ENCODE data around the gene LGR6. TPM values are rescaled to one million over a fixed set of nuclear protein-coding genes. Genes with fewer than 3 reads are reported as not detected.

Gene LGR6
- total and polyA plus RNA-seq, 2 of the 8 experiments (the other 6 are each of a cell fraction or from before 2014, with no cell fraction given) = 0.50 to 1.0 TPM

DNA sequence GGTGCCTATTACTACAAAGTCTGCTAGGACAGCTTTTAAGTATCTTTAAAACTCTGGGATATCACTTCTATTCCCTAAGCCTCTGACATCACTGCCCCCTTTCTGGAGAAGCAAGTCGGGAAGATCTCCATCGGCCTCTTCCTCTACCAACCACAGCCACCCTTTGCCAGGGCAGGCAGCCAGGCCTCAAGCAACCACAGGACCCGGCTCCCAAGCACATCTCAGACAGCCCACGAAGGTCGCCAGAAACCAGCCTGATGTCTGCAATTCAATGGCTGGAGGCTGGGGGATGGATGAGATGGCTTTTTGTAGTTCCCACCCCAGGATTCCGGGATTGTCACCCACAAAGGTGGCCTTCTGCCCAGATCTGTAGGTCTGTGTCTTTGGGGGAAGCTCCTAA is 70.7 kb downstream of the LGR6 start:
- Histone ChIP-seq H3K79me1 (ENCODE audit: low read depth, low read length) (no peaks in the 10 kb centered on the region), H3K79me2 (ENCODE audit: control insufficient read depth in 1 of 2, insufficient read depth in 2 of 2, low read length in 2 of 2) (no peaks in the 10 kb centered on the region), H3K36me3 (ENCODE audit: control insufficient read depth in 2 of 4, insufficient read depth in 4 of 4, low read length in 3 of 4) (no peaks in the 10 kb centered on the region), H4K20me1 (replicated peaks in 1 of 2; ENCODE audit: control insufficient read depth in 1 of 2, insufficient read depth in 2 of 2, low read length in 2 of 2) (no peaks in the 10 kb centered on the region), H3K18ac (ENCODE audit: extremely low read depth, low read length) (no peak overlapping the region; the same call in 1 of the 2 replicates), H2BK120ac (replicated peaks; ENCODE audit: low read depth, low read length) (no peak overlapping the region), H3K9me3 (ENCODE audit: insufficient read depth in 2 of 2, low read depth in 1 of 2, low read length in 1 of 2) (no peaks in the 10 kb centered on the region; a peak in 1 of 4 replicates), H4K91ac (replicated peaks; ENCODE audit: insufficient read length, low read length) (no peak overlapping the region), H2BK12ac (ENCODE audit: low read depth, low read length) (0 out of 2 replicates have a peak overlapping the region, but pooled peaks have one; percentile 14), H2BK20ac (ENCODE audit: low read length) (no peak overlapping the region), H4K8ac (ENCODE audit: extremely low read depth, insufficient read depth, low read length) (no peak overlapping the region), H2AFZ (ENCODE audit: low read length) (no peak overlapping the region), H3K56ac (replicated peaks; ENCODE audit: insufficient read length, low read depth, low read length) (no peak overlapping the region), H3K4ac (replicated peaks; ENCODE audit: insufficient read length, low read depth, low read length) (no peak overlapping the region), H3K23ac (ENCODE audit: insufficient read length) (no peak overlapping the region), H3K23me2 (ENCODE audit: low read depth, low read length) (no peaks in the 10 kb centered on the region), H3K4me1 (replicated peaks in 1 of 4; ENCODE audit: control insufficient read depth in 3 of 4, insufficient read depth in 4 of 4, low read length in 3 of 4) (peaks cover 0 to 4% (median 1%) of the 10 kb centered on the region in 4 experiments; a peak in 1 of 7 replicates), H3K9ac (replicated peaks in 1 of 4; ENCODE audit: extremely low read depth in 1 of 4, low read depth in 3 of 4, low read length in 3 of 4) (no peak overlapping the region), H2BK15ac (ENCODE audit: low read length) (no peak overlapping the region), H3K27me3 (replicated peaks in 1 of 4; ENCODE audit: control insufficient read depth in 3 of 4, extremely low read depth in 1 of 4, insufficient read depth in 3 of 4, low read length in 3 of 4) (no peaks in the 10 kb centered on the region), H2BK5ac (ENCODE audit: low read depth, low read length) (no peak overlapping the region), H3K27ac (ENCODE audit: low read depth, low read length) (no peak overlapping the region), H3K4me3 (ENCODE audit: extremely low read depth in 1 of 4, insufficient read depth in 2 of 4, low read depth in 3 of 4, low read length in 4 of 4) (no peak overlapping the region), H2AK5ac (ENCODE audit: low read depth, low read length) (no peak overlapping the region), H3K4me2 (ENCODE audit: insufficient read depth in 1 of 2, low read depth in 2 of 2, low read length in 2 of 2) (no peak overlapping the region), H4K5ac (ENCODE audit: insufficient read length, low read depth, low read length) (no peak overlapping the region), H3K14ac (ENCODE audit: insufficient read length) (no peak overlapping the region)
- 87% methylated on average over 6 of the region's 6 CpGs; no CpG with 5 or more reads in 1 of the 2 experiments for WGBS, 2 experiments (ENCODE audit: extremely low coverage in 1 of 2, insufficient coverage in 1 of 2, insufficient read length in 1 of 2, insufficient replicate concordance in 2 of 2, low coverage in 1 of 2, low lambda C conversion rate in 2 of 2, missing lambda C conversion rate in 1 of 2)
- DNase-seq (ENCODE audit: low read depth in 1 of 2, low spot score in 2 of 2) (no peak), FAIRE-seq (no peak)
- TF ChIP-seq SIN3A (conservative IDR thresholded peaks at IDR 0.05 in 1 of 2, IDR thresholded peaks at IDR 0.05 in 1 of 2; ENCODE audit: low read depth in 1 of 2, low read length in 2 of 2) (no peak), MAFK (IDR thresholded peaks at IDR 0.05; ENCODE audit: low read depth, low read length) (no peak), CEBPB (IDR thresholded peaks at IDR 0.05; ENCODE audit: low read depth, low read length) (no peak), CBX8 (IDR thresholded peaks at IDR 0.05; ENCODE audit: borderline replicate concordance, low read depth, low read length) (no peak), ASH2L (IDR thresholded peaks at IDR 0.05; ENCODE audit: low read length) (no peak)
- TF ChIP-seq, protein P1, sequence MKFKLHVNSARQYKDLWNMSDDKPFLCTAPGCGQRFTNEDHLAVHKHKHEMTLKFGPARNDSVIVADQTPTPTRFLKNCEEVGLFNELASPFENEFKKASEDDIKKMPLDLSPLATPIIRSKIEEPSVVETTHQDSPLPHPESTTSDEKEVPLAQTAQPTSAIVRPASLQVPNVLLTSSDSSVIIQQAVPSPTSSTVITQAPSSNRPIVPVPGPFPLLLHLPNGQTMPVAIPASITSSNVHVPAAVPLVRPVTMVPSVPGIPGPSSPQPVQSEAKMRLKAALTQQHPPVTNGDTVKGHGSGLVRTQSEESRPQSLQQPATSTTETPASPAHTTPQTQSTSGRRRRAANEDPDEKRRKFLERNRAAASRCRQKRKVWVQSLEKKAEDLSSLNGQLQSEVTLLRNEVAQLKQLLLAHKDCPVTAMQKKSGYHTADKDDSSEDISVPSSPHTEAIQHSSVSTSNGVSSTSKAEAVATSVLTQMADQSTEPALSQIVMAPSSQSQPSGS (IDR thresholded peaks at IDR 0.05; ENCODE audit: low read length) = no peak
- ChIA-PET POLR2A (ENCODE audit: partially characterized antibody) (no interaction called here), CTCF (ENCODE audit: partially characterized antibody) (interaction anchor here (0.6 to 2.9 kb wide), 5 partner anchors 10 to 115 kb away, joined by 3 to 13 read pairs (median 4); no protein-coding TSS in a partner anchor)
